DMS79 treated with DMSO at 0.1 percent for 48 hours (cell line): ENCODE data around the gene FASTKD2.

ENCODE experiments used
- DNase-seq: peaks from one replicate; lab custom pipeline; 2025; lab: John Stamatoyannopoulos, UW

Gene FASTKD2

GRCh38 chr2:206765242-206766056, at the start of gene FASTKD2, which contains the start of gene MDH1B:
Gene FASTKD2, plus strand, starts transcription at chr2:206765606. Its CDS starts 1,088 bp downstream, at chr2:206766694.
Gene MDH1B, minus strand, starts transcription at chr2:206765328. Its CDS starts 57 bp downstream, at chr2:206765271.
- peak; percentile 99 for DNase-seq

GRCh38 chr2:206716623-206717022, 48.8 kb upstream of the FASTKD2 start:
- no peak for DNase-seq

- DNase-seq: no peak
These were observed 47.1 kb upstream of the FASTKD2 start, which contains the start of gene DYTN for GRCh38 chr2:206718296-206718695. Gene DYTN, minus strand, starts transcription at chr2:206718396. Its CDS starts 117 bp downstream, at chr2:206718279.

GRCh38 chr2:206721256-206721920, 44.0 kb upstream of the FASTKD2 start:
- DNase-seq: no peak

GRCh38 chr2:206723288-206723687, 42.1 kb upstream of the FASTKD2 start:
- DNase-seq: no peak

- DNase-seq: no peak
These were observed 38.1 kb upstream of the FASTKD2 start for GRCh38 chr2:206727287-206727686.

GRCh38 chr2:206728277-206729199, 36.9 kb upstream of the FASTKD2 start:
- no peak for DNase-seq

- no peak for DNase-seq
These were observed 32.1 kb upstream of the FASTKD2 start for GRCh38 chr2:206733341-206733740.

- DNase-seq: no peak
These were observed 28.5 kb upstream of the FASTKD2 start for GRCh38 chr2:206736935-206737334.

GRCh38 chr2:206739271-206739670, 26.1 kb upstream of the FASTKD2 start:
- no peak for DNase-seq

- DNase-seq: no peak
These were observed 24.6 kb upstream of the FASTKD2 start for GRCh38 chr2:206740800-206741199.

- no peak for DNase-seq
These were observed 8.6 kb upstream of the FASTKD2 start for GRCh38 chr2:206756816-206757215.

GRCh38 chr2:206764673-206765241, 649 bp upstream of the FASTKD2 start:
- DNase-seq: no peak

GRCh38 chr2:206766057-206766930, 888 bp downstream of the FASTKD2 start:
- no peak for DNase-seq

GRCh38 chr2:206774871-206775270, 9.5 kb downstream of the FASTKD2 start:
- DNase-seq: no peak

- DNase-seq: no peak
These were observed 11.0 kb downstream of the FASTKD2 start for GRCh38 chr2:206776432-206776831.

- no peak for DNase-seq
These were observed 15.3 kb downstream of the FASTKD2 start for GRCh38 chr2:206780671-206781070.

GRCh38 chr2:206783718-206784117, 18.3 kb downstream of the FASTKD2 start:
- no peak for DNase-seq

- DNase-seq: no peak
These were observed 19.4 kb downstream of the FASTKD2 start for GRCh38 chr2:206784559-206785353.
